ENCODE results near the gene RAD51B.

DNA sequence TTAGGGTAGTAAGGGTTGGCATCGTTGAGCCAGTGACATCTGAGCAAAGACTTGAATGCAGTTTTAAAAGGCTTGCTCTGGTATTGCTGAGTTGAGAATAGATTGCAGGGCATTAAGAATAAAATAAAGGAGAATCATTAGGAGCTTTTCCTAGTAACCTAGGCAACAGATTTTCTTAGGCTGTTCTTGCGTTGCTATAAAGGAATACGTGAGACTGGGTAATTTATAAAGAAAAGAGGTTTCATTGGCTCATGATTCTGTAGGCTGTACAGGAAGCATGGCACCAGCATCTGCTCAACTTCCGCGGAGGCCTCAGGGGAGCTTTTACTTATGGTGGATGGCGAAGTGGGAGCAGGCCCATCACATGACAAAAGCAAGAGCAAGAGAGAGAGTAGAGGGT, 97.4 kb downstream of the RAD51B start:
- TF ChIP-seq, protein P1, sequence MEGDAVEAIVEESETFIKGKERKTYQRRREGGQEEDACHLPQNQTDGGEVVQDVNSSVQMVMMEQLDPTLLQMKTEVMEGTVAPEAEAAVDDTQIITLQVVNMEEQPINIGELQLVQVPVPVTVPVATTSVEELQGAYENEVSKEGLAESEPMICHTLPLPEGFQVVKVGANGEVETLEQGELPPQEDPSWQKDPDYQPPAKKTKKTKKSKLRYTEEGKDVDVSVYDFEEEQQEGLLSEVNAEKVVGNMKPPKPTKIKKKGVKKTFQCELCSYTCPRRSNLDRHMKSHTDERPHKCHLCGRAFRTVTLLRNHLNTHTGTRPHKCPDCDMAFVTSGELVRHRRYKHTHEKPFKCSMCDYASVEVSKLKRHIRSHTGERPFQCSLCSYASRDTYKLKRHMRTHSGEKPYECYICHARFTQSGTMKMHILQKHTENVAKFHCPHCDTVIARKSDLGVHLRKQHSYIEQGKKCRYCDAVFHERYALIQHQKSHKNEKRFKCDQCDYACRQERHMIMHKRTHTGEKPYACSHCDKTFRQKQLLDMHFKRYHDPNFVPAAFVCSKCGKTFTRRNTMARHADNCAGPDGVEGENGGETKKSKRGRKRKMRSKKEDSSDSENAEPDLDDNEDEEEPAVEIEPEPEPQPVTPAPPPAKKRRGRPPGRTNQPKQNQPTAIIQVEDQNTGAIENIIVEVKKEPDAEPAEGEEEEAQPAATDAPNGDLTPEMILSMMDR (IDR thresholded peaks at IDR 0.05): no peak
- TF ChIP-seq POLR2A (IDR thresholded peaks at IDR 0.05) (no peak), POLR2AphosphoS5 (IDR thresholded peaks at IDR 0.05; ENCODE audit: insufficient read depth in 1 of 2, low read depth in 1 of 2) (no peak)

Data from vagina (tissue), 2 donors.